ENCODE data around the gene TRPC4AP. TPM values are rescaled to one million over a fixed set of nuclear protein-coding genes. Genes with fewer than 3 reads are reported as not detected.
"Not testable (repeated sequence)": the region's sequence is repeated elsewhere in the genome, so short reads cannot be mapped to it uniquely, and the experiment has no call there.

Gene TRPC4AP
- total RNA-seq, 2 donors from 2014 or later = 44.1 to 57.4 TPM

DNA sequence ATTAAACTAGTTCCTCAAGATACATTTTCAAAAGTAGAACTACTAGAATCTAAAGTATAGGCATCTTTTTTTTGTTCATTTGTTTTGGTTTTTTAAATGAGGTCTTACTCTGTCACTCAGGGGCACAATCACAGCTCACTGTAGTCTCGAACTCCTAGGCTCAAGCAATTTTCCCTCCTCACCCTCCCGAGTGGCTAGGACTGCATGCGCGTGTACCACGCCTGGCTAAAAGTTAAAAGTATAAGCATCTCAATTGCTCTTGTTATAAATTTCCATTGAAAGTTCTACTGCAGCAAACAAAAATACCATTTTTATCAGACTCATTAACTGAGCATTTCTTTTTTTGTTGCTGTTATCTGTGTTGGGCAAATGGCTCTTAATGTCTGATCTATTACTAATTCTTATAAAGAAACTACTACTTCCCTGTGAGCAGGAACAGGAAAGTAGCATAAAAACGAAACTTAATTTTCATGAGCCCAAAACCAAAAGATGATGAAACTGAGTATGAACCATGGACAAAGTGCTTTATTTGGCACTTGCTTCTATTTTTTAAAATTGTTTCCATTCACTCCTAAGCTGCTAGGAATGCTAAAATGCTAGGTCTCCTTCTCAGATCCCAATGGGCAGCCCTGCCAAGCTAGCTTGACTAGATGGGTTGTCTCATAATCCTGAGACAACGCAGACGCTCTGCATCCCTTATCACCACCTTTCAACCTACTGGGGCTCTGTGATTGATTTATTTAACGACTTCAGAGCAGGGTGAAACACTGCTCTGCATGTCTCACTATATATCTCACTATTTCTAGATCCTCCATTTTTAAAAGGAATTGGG, 36.9 kb downstream of the TRPC4AP start:
- DNase-seq = no peak
- peaks cover 9% of the 10 kb centered on the region for H3K4me1 ChIP-seq
- no peaks in the 10 kb centered on the region for H3K36me3 ChIP-seq (replicated peaks in 1 of 2; ENCODE audit: insufficient read depth in 1 of 2, low read depth in 2 of 2)
- no peaks in the 10 kb centered on the region for H3K9me3 ChIP-seq
- intact Hi-C loops (cut with DNase I) = no loop called here
- no peak for TF ChIP-seq POLR2A (IDR thresholded peaks at IDR 0.05)
- TF ChIP-seq, protein P1, sequence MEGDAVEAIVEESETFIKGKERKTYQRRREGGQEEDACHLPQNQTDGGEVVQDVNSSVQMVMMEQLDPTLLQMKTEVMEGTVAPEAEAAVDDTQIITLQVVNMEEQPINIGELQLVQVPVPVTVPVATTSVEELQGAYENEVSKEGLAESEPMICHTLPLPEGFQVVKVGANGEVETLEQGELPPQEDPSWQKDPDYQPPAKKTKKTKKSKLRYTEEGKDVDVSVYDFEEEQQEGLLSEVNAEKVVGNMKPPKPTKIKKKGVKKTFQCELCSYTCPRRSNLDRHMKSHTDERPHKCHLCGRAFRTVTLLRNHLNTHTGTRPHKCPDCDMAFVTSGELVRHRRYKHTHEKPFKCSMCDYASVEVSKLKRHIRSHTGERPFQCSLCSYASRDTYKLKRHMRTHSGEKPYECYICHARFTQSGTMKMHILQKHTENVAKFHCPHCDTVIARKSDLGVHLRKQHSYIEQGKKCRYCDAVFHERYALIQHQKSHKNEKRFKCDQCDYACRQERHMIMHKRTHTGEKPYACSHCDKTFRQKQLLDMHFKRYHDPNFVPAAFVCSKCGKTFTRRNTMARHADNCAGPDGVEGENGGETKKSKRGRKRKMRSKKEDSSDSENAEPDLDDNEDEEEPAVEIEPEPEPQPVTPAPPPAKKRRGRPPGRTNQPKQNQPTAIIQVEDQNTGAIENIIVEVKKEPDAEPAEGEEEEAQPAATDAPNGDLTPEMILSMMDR (IDR thresholded peaks at IDR 0.05) = no peak
- 77 to 81% methylated on average over 9 of the region's 9 CpGs for WGBS, 2 donors
- ATAC-seq = no peak
- no peak overlapping the region for H3K4me3 ChIP-seq
- H3K27ac ChIP-seq = no peak overlapping the region
- no peaks in the 10 kb centered on the region for H3K27me3 ChIP-seq

DNA sequence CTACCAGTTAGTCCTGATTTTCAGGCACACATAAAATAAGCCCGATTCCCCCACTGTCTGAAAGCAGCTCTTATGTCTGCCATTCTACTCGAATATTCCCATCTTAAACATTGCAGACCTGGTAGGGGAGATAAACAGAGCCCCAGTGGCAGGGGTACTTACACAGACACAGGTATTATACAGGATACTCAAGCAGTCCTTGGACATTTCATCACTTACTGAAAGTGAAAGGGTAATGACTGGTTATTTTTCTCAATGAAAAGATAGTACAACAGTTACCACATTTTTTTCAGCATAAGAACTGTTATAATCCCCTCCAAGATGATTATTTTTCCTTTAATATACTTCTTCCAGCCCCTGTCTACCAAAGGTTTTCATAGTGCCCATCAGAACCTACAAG, 37.8 kb downstream of the TRPC4AP start:
- ATAC-seq = no peak
- Histone ChIP-seq H3K4me1 (peaks cover 9% of the 10 kb centered on the region), H3K9me3 (no peaks in the 10 kb centered on the region), H3K27ac (no peak overlapping the region), H3K36me3 (replicated peaks in 1 of 2; ENCODE audit: insufficient read depth in 1 of 2, low read depth in 2 of 2) (no peaks in the 10 kb centered on the region), H3K4me3 (no peak overlapping the region), H3K27me3 (no peaks in the 10 kb centered on the region)
- intact Hi-C loops (cut with DNase I) = no loop called here
- TF ChIP-seq, protein P1 (IDR thresholded peaks at IDR 0.05) = no peak
- TF ChIP-seq POLR2A (IDR thresholded peaks at IDR 0.05) = no peak
- no peak for DNase-seq
- WGBS, 2 donors = 59 to 69% methylated on average over 2 of the region's 2 CpGs

DNA sequence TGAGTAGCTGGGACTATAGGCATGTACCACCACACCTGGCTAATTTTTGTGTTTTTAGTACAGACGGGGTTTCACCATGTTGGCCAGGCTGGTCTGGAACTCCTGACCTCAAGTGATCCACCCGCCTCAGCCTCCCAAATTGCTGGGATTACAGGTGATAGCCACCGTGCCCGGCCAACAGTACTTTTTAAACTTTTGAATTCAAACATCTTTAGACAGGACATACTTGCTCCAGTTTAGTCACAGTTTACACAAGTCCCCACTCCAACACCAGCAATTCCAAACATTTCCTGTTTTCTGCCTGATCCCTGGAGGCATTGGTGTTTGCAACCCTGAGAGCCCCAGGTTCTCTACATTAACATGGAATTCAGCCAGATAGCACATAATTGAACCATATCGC, 40.0 kb downstream of the TRPC4AP start:
- H3K27ac ChIP-seq; H3K27me3 ChIP-seq; ATAC-seq; intact Hi-C loops (cut with DNase I); H3K9me3 ChIP-seq; H3K4me1 ChIP-seq; H3K4me3 ChIP-seq; H3K36me3 ChIP-seq (replicated peaks in 1 of 2; ENCODE audit: insufficient read depth in 1 of 2, low read depth in 2 of 2); DNase-seq: not testable (repeated sequence)
- 95 to 99% methylated on average over 5 of the region's 5 CpGs for WGBS, 2 donors

DNA sequence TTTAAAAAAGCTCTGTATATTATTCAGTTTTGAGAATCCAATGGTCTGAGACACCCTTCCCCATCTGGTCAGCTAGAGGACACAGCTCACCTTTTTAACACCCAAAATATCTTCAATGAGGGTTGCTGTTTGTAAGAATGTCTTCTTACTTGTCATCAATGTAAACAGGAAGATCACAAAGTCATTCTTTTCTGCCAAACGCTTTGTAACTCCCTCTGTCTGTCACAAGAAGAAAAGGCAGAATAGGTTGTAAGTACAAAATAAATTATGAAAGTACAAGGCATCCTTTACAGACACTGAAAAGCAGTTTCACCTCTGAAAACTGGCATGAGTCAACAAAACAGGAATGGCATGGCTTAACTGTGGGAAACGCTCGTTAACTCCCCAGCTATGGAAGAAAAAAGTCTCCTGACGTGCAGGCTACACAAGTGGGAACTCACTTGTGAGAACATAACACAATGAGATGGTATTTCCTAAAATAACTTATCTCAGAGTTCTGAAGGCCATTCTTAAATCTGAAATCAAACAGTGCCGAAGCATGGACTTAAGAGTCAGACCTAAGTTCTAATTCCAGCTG, 42.7 kb downstream of the TRPC4AP start:
- ATAC-seq (no peak), DNase-seq (no peak)
- TF ChIP-seq, protein P1 (IDR thresholded peaks at IDR 0.05) = no peak
- TF ChIP-seq POLR2A (IDR thresholded peaks at IDR 0.05) = no peak
- WGBS, 2 donors = 47 to 49% methylated on average over 5 of the region's 5 CpGs
- Histone ChIP-seq H3K4me3 (no peak overlapping the region), H3K9me3 (no peaks in the 10 kb centered on the region), H3K27me3 (no peaks in the 10 kb centered on the region), H3K4me1 (peaks cover 7% of the 10 kb centered on the region), H3K27ac (no peak overlapping the region), H3K36me3 (replicated peaks in 1 of 2; ENCODE audit: insufficient read depth in 1 of 2, low read depth in 2 of 2) (peaks cover 0 to 3% of the 10 kb centered on the region in 2 donors)
- intact Hi-C loops (cut with DNase I) = no loop called here

DNA sequence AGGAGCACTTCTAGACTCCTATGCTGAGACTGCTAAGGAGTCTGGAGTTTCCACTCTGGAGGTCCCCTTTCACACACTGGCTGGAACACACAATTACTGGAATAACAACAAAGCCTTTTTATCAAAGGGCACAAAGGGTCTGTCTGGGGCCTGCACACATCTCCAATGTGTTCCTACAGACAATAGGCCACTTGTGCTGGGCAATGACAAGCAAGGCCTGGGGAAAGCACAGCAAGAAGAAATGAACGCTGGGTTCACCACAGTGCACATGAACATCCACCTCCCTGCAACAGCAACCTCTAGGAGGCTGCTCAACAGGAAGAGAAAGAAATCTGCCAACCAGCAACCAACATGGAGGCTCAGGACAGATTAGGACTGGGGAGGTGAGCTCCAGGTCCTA, 43.9 kb downstream of the TRPC4AP start:
- peaks cover 0 to 5% of the 10 kb centered on the region in 2 donors for H3K36me3 ChIP-seq (replicated peaks in 1 of 2; ENCODE audit: insufficient read depth in 1 of 2, low read depth in 2 of 2)
- H3K4me3 ChIP-seq = no peak overlapping the region
- intact Hi-C loops (cut with DNase I) = no loop called here
- 75 to 100% methylated on average over 1 of the region's 1 CpG for WGBS, 2 donors
- H3K9me3 ChIP-seq = no peaks in the 10 kb centered on the region
- no peak for ATAC-seq
- H3K27me3 ChIP-seq = no peaks in the 10 kb centered on the region
- no peak overlapping the region for H3K27ac ChIP-seq
- no peak for TF ChIP-seq POLR2A (IDR thresholded peaks at IDR 0.05)
- TF ChIP-seq, protein P1 (IDR thresholded peaks at IDR 0.05) = no peak
- no peaks in the 10 kb centered on the region for H3K4me1 ChIP-seq
- DNase-seq = no peak
